HepG2 (cell line): ENCODE data around the gene ARHGEF38. TPM values are rescaled to one million over a fixed set of nuclear protein-coding genes. Genes with fewer than 3 reads are reported as not detected.

Source experiments
- ATAC-seq: fragments of 200-7000 bp; cut with Tn5 transposase; 3 replicates; pipeline ENCODE4 v1.9.1; 2020; ENCODE audit warnings: mild to moderate bottlenecking, moderate library complexity
- BruUV-seq: library from RNA; stranded (reverse); fragments of 400-500 nt; replicated peaks from 2 replicates; lab custom pipeline; 2021; lab: Mats Ljungman, UMichigan
- CTCF ChIA-PET: fragments of 300-600 bp; formaldehyde crosslinking; extraction: SDS; loops from one replicate; lab custom pipeline; 2021; ENCODE audit warnings: low total read pairs, inconsistent platforms, low intra/inter-chr PET ratio; lab: Yijun Ruan, JAX
- POLR2A ChIA-PET: fragments of 350-600 bp; sonication (Branson Sonifier 250); formaldehyde crosslinking; loops from one replicate; lab custom pipeline; 2020; ENCODE audit warnings: antibody characterized with exemption, inconsistent platforms; lab: Yijun Ruan, JAX
- DNase-seq: peaks from one replicate; pipeline ENCODE4 v3.0.0-alpha.2; 2015; ENCODE audit warnings: low spot score
- FAIRE-seq: peaks from 3 replicates; lab custom pipeline; 2011; peaks lifted over from hg19 to GRCh38; lab: Jason Lieb, UNC
- H2AFZ ChIP-seq: one replicate; pipeline ENCODE4 v1.6.1; 2011; ENCODE audit warnings: low read length, inconsistent platforms
- H3K27ac ChIP-seq: fragments of 300-600 bp; 3 replicates; pipeline ENCODE4 v1.8.0; 2011; ENCODE audit warnings: mixed run types, mild to moderate bottlenecking, mixed read lengths, low read length, inconsistent platforms; ENCODE audit not compliant: insufficient read depth; ENCODE audit errors: extremely low read length
- H3K27me3 ChIP-seq, 2 experiments: fragments of 200-600 bp in 1 of 2; 2 replicates in 1 of 2; 3 replicates in 1 of 2; pipeline versions ENCODE4 v1.6.0 to v1.8.0; 2011; ENCODE audit warnings: low read length in 2 of 2, mild to moderate bottlenecking in 2 of 2, moderate library complexity in 2 of 2, inconsistent platforms in 1 of 2; ENCODE audit not compliant: insufficient read depth in 2 of 2, control insufficient read depth in 1 of 2
- H3K36me3 ChIP-seq, 2 experiments: fragments of 200-600 bp in 1 of 2; replicated peaks in 1 of 2; 2 replicates in 1 of 2; 3 replicates in 1 of 2; pipeline versions ENCODE4 v1.5.1 to v1.8.0; 2011; ENCODE audit warnings: low read length in 2 of 2, inconsistent platforms in 1 of 2; ENCODE audit not compliant: insufficient read depth in 2 of 2, control insufficient read depth in 1 of 2
- H3K4me1 ChIP-seq: 2 replicates; pipeline ENCODE4 v1.5.1; 2012; ENCODE audit warnings: low read length, inconsistent platforms; ENCODE audit not compliant: insufficient read depth
- H3K4me2 ChIP-seq: 2 replicates; pipeline ENCODE4 v1.6.0; 2011; ENCODE audit warnings: low read depth, low read length, inconsistent platforms
- H3K4me3 ChIP-seq, 3 experiments: fragments of 200-600 bp in 1 of 3; sonication (generic), shearing (Covaris generic) in 1 of 3; replicated peaks in 1 of 3; 2 replicates each; pipeline ENCODE4 v1.5.1; 2011 to 2016; ENCODE audit warnings: low read length in 3 of 3, inconsistent platforms in 2 of 3, low read depth in 2 of 3, mild to moderate bottlenecking in 2 of 3, control low read depth in 1 of 3, mixed read lengths in 1 of 3; ENCODE audit not compliant: insufficient read depth in 1 of 3
- H3K79me2 ChIP-seq: one replicate; pipeline ENCODE4 v1.6.1; 2011; ENCODE audit warnings: low read length, inconsistent platforms; ENCODE audit not compliant: insufficient read depth
- H3K9ac ChIP-seq: 2 replicates; pipeline ENCODE4 v1.6.0; 2011; ENCODE audit warnings: mild to moderate bottlenecking, low read depth, low read length, inconsistent platforms; ENCODE audit not compliant: insufficient read depth
- H3K9me3 ChIP-seq: 2 replicates; pipeline ENCODE4 v1.5.1; 2012; ENCODE audit warnings: mild to moderate bottlenecking, low read length
- H4K20me1 ChIP-seq: 2 replicates; pipeline ENCODE4 v1.6.0; 2011; ENCODE audit warnings: inconsistent platforms, mild to moderate bottlenecking, low read length, moderate library complexity; ENCODE audit not compliant: insufficient read depth
- BHLHE40 ChIP-seq: IDR thresholded peaks from 2 replicates; pipeline ENCODE4 v1.6.1; 2011; ENCODE audit warnings: low read length, improper control_type of control experiment
- CENPT ChIP-seq: sonication (generic); formaldehyde crosslinking; IDR thresholded peaks from 2 replicates; pipeline ENCODE4 v1.8.0; 2022; ENCODE audit warnings: low read depth, mild to moderate bottlenecking, moderate library complexity, missing genetic modification reagents
- HNF4A ChIP-seq: sonication (generic); formaldehyde crosslinking; IDR thresholded peaks from 2 replicates; pipeline ENCODE4 v1.4.0; 2020; ENCODE audit warnings: missing genetic modification reagents
- HNF4G ChIP-seq, 2 experiments: sonication (generic) in 1 of 2; formaldehyde crosslinking in 1 of 2; IDR thresholded peaks; 2 replicates each; pipeline versions ENCODE4 v1.4.0 to v1.6.1; 2011 to 2020; ENCODE audit warnings: borderline replicate concordance in 2 of 2, low read depth in 2 of 2, mild to moderate bottlenecking in 2 of 2, low read length in 1 of 2, missing genetic modification reagents in 1 of 2, moderate library complexity in 1 of 2
- MTA1 ChIP-seq: sonication (generic); formaldehyde crosslinking; IDR thresholded peaks from 2 replicates; pipeline ENCODE4 v1.4.0; 2020; ENCODE audit warnings: missing genetic modification reagents, mild to moderate bottlenecking, borderline replicate concordance
- TFDP2 ChIP-seq: sonication (generic); formaldehyde crosslinking; IDR thresholded peaks from 2 replicates; pipeline ENCODE4 v1.4.0; 2020; ENCODE audit warnings: missing genetic modification reagents
- TRAFD1 ChIP-seq: sonication (generic); formaldehyde crosslinking; IDR thresholded peaks from 2 replicates; pipeline ENCODE4 v1.5.1; 2020; ENCODE audit warnings: missing genetic modification reagents, mild to moderate bottlenecking, borderline replicate concordance
- WGBS: methylation state at CpG from one replicate; pipeline ENCODE4 v1.1.6; 2017; ENCODE audit warnings: low lambda C conversion rate; 5-methylcytosine and 5-hydroxymethylcytosine counted together
- in situ Hi-C: cut with HindIII; loops from 2 replicates; pipeline ENCODE4 v1.10.0; 2017; ENCODE audit warnings: low pct_unique_long_range_greater_than_20kb; ENCODE audit not compliant: extremely low pct_ligation_motif_present
- intact Hi-C: fragments of 100-400 bp; cut with micrococcal nuclease; formaldehyde crosslinking; loops from one replicate; pipeline ENCODE4 v1.10.0; 2022; ENCODE audit not compliant: unreplicated experiment
- polyA plus RNA-seq, 8 experiments: library from polyadenylated mRNA; depleted of rRNA in 3 of 8; stranded (reverse) in 7 of 8; unstranded in 1 of 8; fragments of >200 nt; fragmentation: Illumina TruSeq in 4 of 8; extraction: Trizol in 4 of 8; gene quantifications; 2 replicates each; pipeline versions ENCODE4 v1.2.1 to v1.2.3, GENCODE V29; 2011 to 2016; ENCODE audit warnings: low read depth in 4 of 8, missing spikeins in 1 of 8, mixed read lengths in 1 of 8; ENCODE audit not compliant: insufficient read depth in 1 of 8
- total RNA-seq, 5 experiments: library from RNA; depleted of rRNA; stranded (reverse); fragments of >200 nt; fragmentation: Illumina TruSeq; extraction: Trizol; gene quantifications; 2 replicates each; pipeline ENCODE4 v1.2.3, GENCODE V29; 2016; ENCODE audit warnings: low read depth in 1 of 5
- TF ChIP-seq, protein P1 (sequence below): sonication (generic); formaldehyde crosslinking; IDR thresholded peaks from 2 replicates; pipeline ENCODE4 v1.4.0; 2020; ENCODE audit warnings: missing genetic modification reagents

Gene ARHGEF38
- total and polyA plus RNA-seq, 2 of the 13 experiments (the other 11 are each of a cell fraction or from before 2014, with no cell fraction given): not detected

DNA sequence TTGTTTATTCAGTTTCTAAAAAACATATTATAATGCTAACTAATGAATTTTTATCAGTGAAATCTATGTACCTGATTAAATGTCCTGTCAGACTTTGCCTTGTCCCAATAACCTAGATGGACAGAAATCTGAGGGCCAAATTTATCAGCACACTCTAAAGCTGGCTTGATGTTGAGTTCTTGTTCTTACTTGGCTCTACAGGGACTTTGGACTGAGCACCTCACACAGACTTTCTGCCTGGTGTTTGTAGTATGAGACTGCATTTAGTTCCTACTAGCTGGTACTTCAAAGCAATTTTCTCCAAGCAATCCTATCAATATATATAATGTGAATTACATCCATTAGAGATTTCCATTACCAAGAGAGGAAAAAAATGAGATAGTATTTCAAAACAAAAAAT, 118.3 kb downstream of the ARHGEF38 start (continued):
- TF ChIP-seq CENPT (CRISPR knock-in tag): no peak
- 0 out of 2 replicates have a peak, but pooled peaks have one; percentile 28 for TF ChIP-seq HNF4G (IDR thresholded peaks at IDR 0.05; ENCODE audit: borderline replicate concordance, low read depth, low read length)
- no peak for TF ChIP-seq HNF4G (CRISPR knock-in tag; IDR thresholded peaks at IDR 0.05; ENCODE audit: borderline replicate concordance, low read depth)
- TF ChIP-seq HNF4A (CRISPR knock-in tag): peak; percentile 49
- no peak for TF ChIP-seq MTA1 (CRISPR knock-in tag)
- no peak for TF ChIP-seq TRAFD1 (CRISPR knock-in tag)

- DNase-seq: no peak
- Histone ChIP-seq H3K4me2 (no peak overlapping the region), H3K9me3 (no peaks in the 10 kb centered on the region), H2AFZ (no peak overlapping the region), H3K36me3 (no peaks in the 10 kb centered on the region), H4K20me1 (no peaks in the 10 kb centered on the region), H3K27me3 (no peaks in the 10 kb centered on the region), H3K27ac (no peak overlapping the region), H3K4me3 (no peak overlapping the region), H3K79me2 (no peaks in the 10 kb centered on the region), H3K9ac (no peak overlapping the region), H3K4me1 (peaks cover 8% of the 10 kb centered on the region; the same call in 1 of the 2 replicates)
- ChIA-PET POLR2A (no interaction called here), CTCF (no interaction called here)
- WGBS: 53% methylated on average over 2 of the region's 2 CpGs
- TF ChIP-seq, protein P1, sequence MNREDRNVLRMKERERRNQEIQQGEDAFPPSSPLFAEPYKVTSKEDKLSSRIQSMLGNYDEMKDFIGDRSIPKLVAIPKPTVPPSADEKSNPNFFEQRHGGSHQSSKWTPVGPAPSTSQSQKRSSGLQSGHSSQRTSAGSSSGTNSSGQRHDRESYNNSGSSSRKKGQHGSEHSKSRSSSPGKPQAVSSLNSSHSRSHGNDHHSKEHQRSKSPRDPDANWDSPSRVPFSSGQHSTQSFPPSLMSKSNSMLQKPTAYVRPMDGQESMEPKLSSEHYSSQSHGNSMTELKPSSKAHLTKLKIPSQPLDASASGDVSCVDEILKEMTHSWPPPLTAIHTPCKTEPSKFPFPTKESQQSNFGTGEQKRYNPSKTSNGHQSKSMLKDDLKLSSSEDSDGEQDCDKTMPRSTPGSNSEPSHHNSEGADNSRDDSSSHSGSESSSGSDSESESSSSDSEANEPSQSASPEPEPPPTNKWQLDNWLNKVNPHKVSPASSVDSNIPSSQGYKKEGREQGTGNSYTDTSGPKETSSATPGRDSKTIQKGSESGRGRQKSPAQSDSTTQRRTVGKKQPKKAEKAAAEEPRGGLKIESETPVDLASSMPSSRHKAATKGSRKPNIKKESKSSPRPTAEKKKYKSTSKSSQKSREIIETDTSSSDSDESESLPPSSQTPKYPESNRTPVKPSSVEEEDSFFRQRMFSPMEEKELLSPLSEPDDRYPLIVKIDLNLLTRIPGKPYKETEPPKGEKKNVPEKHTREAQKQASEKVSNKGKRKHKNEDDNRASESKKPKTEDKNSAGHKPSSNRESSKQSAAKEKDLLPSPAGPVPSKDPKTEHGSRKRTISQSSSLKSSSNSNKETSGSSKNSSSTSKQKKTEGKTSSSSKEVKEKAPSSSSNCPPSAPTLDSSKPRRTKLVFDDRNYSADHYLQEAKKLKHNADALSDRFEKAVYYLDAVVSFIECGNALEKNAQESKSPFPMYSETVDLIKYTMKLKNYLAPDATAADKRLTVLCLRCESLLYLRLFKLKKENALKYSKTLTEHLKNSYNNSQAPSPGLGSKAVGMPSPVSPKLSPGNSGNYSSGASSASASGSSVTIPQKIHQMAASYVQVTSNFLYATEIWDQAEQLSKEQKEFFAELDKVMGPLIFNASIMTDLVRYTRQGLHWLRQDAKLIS (CRISPR knock-in tag): no peak
- TF ChIP-seq BHLHE40 (no peak), TFDP2 (CRISPR knock-in tag) (no peak)
- BruUV-seq: no TSS peak
- no peak for ATAC-seq
- in situ Hi-C loops: no loop called here
- FAIRE-seq: no peak
- intact Hi-C loops: loop anchor here (10.0 kb wide), 1 partner anchor 146 kb away; no protein-coding TSS in a partner anchor
These were observed 118.9 kb downstream of the ARHGEF38 start for GRCh38 chr4:105671301-105671700.
